AG04450 (cell line): ENCODE results near the gene TRMT10A. TPM values are rescaled to one million over a fixed set of nuclear protein-coding genes. Genes with fewer than 3 reads are reported as not detected.

ENCODE experiments used
- CTCF ChIA-PET: fragments of 300-600, 350-600 bp; formaldehyde crosslinking; extraction: SDS; loops from one replicate; lab custom pipeline; 2022; ENCODE audit warnings: antibody characterized with exemption, inconsistent platforms; lab: Charles Lee
- POLR2A ChIA-PET: fragments of 350-600 bp; formaldehyde crosslinking; extraction: SDS; loops from one replicate; lab custom pipeline; 2021; ENCODE audit warnings: antibody characterized with exemption, inconsistent platforms; lab: Yijun Ruan, JAX
- DNase-seq: peaks from one replicate; pipeline ENCODE4 v3.0.0-alpha.2; 2011; ENCODE audit warnings: low read depth, low spot score
- H3K27ac ChIP-seq: one replicate; pipeline ENCODE4 v1.5.1; 2012; ENCODE audit warnings: low read depth, low read length, control low read depth
- H3K27me3 ChIP-seq: one replicate; pipeline ENCODE4 v1.6.0; 2012; ENCODE audit warnings: low read length; ENCODE audit not compliant: control insufficient read depth, insufficient read depth
- H3K4me3 ChIP-seq: 2 replicates; pipeline ENCODE4 v1.5.1; 2011; ENCODE audit warnings: mild to moderate bottlenecking, low read depth, low read length, control low read depth
- H3K9me3 ChIP-seq: 2 replicates; pipeline ENCODE4 v1.5.1; 2012; ENCODE audit warnings: low read length; ENCODE audit not compliant: control insufficient read depth, insufficient read depth
- CTCF ChIP-seq: IDR thresholded peaks from 2 replicates; pipeline ENCODE4 v1.5.1; 2011; ENCODE audit warnings: low read depth, low read length, control low read depth, inconsistent platforms
- polyA plus RNA-seq: library from polyadenylated mRNA; depleted of rRNA; stranded (reverse); fragments of >200 nt; gene quantifications from 2 replicates; pipeline ENCODE4 v1.2.3, GENCODE V29; 2011

TRMT10A gene
- polyA plus RNA-seq, 1 experiment, result 6.2 TPM

- Histone ChIP-seq H3K27me3 (no peaks in the 10 kb centered on the region), H3K4me3 (no peak overlapping the region), H3K9me3 (no peaks in the 10 kb centered on the region), H3K27ac (no peak overlapping the region)
- no peak for TF ChIP-seq CTCF
- CTCF ChIA-PET, result no interaction called here
- POLR2A ChIA-PET, result no interaction called here
- DNase-seq, result no peak
Measured at GRCh38 chr4:99606716-99607115, 42.9 kb upstream of the TRMT10A start.

- no peak for TF ChIP-seq CTCF
Measured at GRCh38 chr4:99594818-99595217, 31.0 kb upstream of the TRMT10A start.

GRCh38 chr4:99593781-99594641, 30.2 kb upstream of the TRMT10A start:
- ChIA-PET CTCF (no interaction called here), POLR2A (no interaction called here)
- Histone ChIP-seq H3K27me3 (no peaks in the 10 kb centered on the region), H3K4me3 (no peak overlapping the region), H3K9me3 (no peaks in the 10 kb centered on the region), H3K27ac (no peak overlapping the region)
- no peak for TF ChIP-seq CTCF
- DNase-seq, result no peak

More at GRCh38 chr4:99594818-99595217, 31.0 kb upstream of the TRMT10A start:
- Histone ChIP-seq H3K27ac (no peak overlapping the region), H3K9me3 (no peaks in the 10 kb centered on the region), H3K27me3 (no peaks in the 10 kb centered on the region), H3K4me3 (no peak overlapping the region)
- DNase-seq, result no peak
- POLR2A ChIA-PET, result no interaction called here
- CTCF ChIA-PET, result no interaction called here

- Histone ChIP-seq H3K27me3 (no peaks in the 10 kb centered on the region), H3K27ac (no peak overlapping the region), H3K4me3 (no peak overlapping the region), H3K9me3 (no peaks in the 10 kb centered on the region)
- POLR2A ChIA-PET, result no interaction called here
- CTCF ChIA-PET, result no interaction called here
- DNase-seq, result no peak
- TF ChIP-seq CTCF, result no peak
Measured at GRCh38 chr4:99591757-99592156, 27.9 kb upstream of the TRMT10A start.

- H3K27me3 ChIP-seq, result no peaks in the 10 kb centered on the region
- H3K27ac ChIP-seq, result no peak overlapping the region
- no peak for TF ChIP-seq CTCF
- ChIA-PET CTCF (no interaction called here), POLR2A (no interaction called here)
- H3K9me3 ChIP-seq, result no peaks in the 10 kb centered on the region
- DNase-seq, result no peak
- no peak overlapping the region for H3K4me3 ChIP-seq
Measured at GRCh38 chr4:99587803-99588202, 24.0 kb upstream of the TRMT10A start.
